PC-9 (cell line): ENCODE results near the gene GP2. TPM values are rescaled to one million over a fixed set of nuclear protein-coding genes. Genes with fewer than 3 reads are reported as not detected.

Source experiments
- Bru-seq: library from RNA; stranded (reverse); fragments of 400-500 nt; gene quantifications from one replicate; lab custom pipeline; 2021; lab: Mats Ljungman, UMichigan
- BruChase-seq, 2 experiments: library from RNA; stranded (reverse); fragments of 400-500 nt; gene quantifications; one replicate each; lab custom pipeline; 2021; lab: Mats Ljungman, UMichigan
- BruUV-seq: library from RNA; stranded (reverse); fragments of 400-500 nt; replicated peaks from 2 replicates; lab custom pipeline; 2021; lab: Mats Ljungman, UMichigan
- CTCF ChIA-PET: fragments of 300-600 bp; sonication (Branson Sonifier 250); formaldehyde crosslinking; loops from one replicate; lab custom pipeline; 2022; ENCODE audit warnings: antibody characterized with exemption; lab: Charles Lee
- POLR2A ChIA-PET: fragments of 300-600 bp; sonication (Branson Sonifier 250); formaldehyde crosslinking; loops from one replicate; lab custom pipeline; 2022; ENCODE audit warnings: antibody characterized with exemption; ENCODE audit not compliant: unreplicated experiment; lab: Charles Lee
- DNase-seq, 2 experiments: peaks; one replicate each; pipeline versions ENCODE4 v3.0.0 to v3.0.0-alpha.2; 2015 to 2022; ENCODE audit warnings: mixed read lengths in 1 of 2
- H2AFZ ChIP-seq: fragments of 200-600 bp; sonication (generic); 2 replicates; pipeline ENCODE4 v1.8.1; 2017; ENCODE audit warnings: antibody characterized with exemption
- H3F3A ChIP-seq: fragments of 200-600 bp; sonication (generic); 2 replicates; pipeline ENCODE4 v1.8.1; 2017; ENCODE audit warnings: antibody characterized with exemption, mild to moderate bottlenecking, low read depth; ENCODE audit not compliant: insufficient read depth
- H3K27ac ChIP-seq: fragments of 200-600 bp; sonication (generic); 2 replicates; pipeline ENCODE4 v1.6.1; 2016; ENCODE audit warnings: mixed run types
- H3K27me3 ChIP-seq: fragments of 200-600 bp; sonication (generic); 2 replicates; pipeline ENCODE4 v1.6.1; 2016; ENCODE audit warnings: low read depth, mixed run types; ENCODE audit not compliant: insufficient read depth
- H3K36me3 ChIP-seq: fragments of 200-600 bp; sonication (generic); 2 replicates; pipeline ENCODE4 v1.6.1; 2016; ENCODE audit warnings: low read depth, mixed run types
- H3K4me1 ChIP-seq: fragments of 200-600 bp; sonication (generic); replicated peaks from 2 replicates; pipeline ENCODE4 v1.6.1; 2016; ENCODE audit warnings: mixed run types; ENCODE audit not compliant: insufficient read depth
- H3K4me2 ChIP-seq: fragments of 200-600 bp; sonication (generic); 2 replicates; pipeline ENCODE4 v1.6.1; 2017; ENCODE audit warnings: mixed run types
- H3K4me3 ChIP-seq: fragments of 200-600 bp; sonication (generic); 2 replicates; pipeline ENCODE4 v1.6.1; 2016; ENCODE audit warnings: mixed run types
- H3K79me2 ChIP-seq: fragments of 200-600 bp; sonication (generic); 2 replicates; pipeline ENCODE4 v1.6.1; 2017; ENCODE audit warnings: low read depth, mixed run types
- H3K9me2 ChIP-seq: fragments of 200-600 bp; sonication (generic); 2 replicates; pipeline ENCODE4 v1.8.1; 2017; ENCODE audit warnings: mild to moderate bottlenecking; ENCODE audit not compliant: insufficient read depth
- H3K9me3 ChIP-seq: fragments of 200-600 bp; sonication (generic); 2 replicates; pipeline ENCODE4 v1.8.1; 2016; ENCODE audit warnings: low read depth; ENCODE audit not compliant: insufficient read depth
- H4K20me1 ChIP-seq: fragments of 200-600 bp; sonication (generic); 2 replicates; pipeline ENCODE4 v1.8.1; 2017; ENCODE audit not compliant: insufficient read depth
- EZH2 ChIP-seq: fragments of 200-600 bp; sonication (generic); IDR thresholded peaks from 2 replicates; pipeline ENCODE4 v1.8.0; 2017; ENCODE audit warnings: antibody characterized with exemption, low read depth
- intact Hi-C: fragments of 100-400 bp; cut with micrococcal nuclease; formaldehyde crosslinking; loops from one replicate; pipeline ENCODE4 v1.10.0; 2022; ENCODE audit not compliant: unreplicated experiment
- long read RNA-seq: library from polyadenylated mRNA; stranded (forward); transcript quantifications from one replicate; pipeline ENCODE4 v2.0.0, GENCODE V29; 2022
- total RNA-seq: library from RNA; stranded (reverse); gene quantifications from 2 replicates; pipeline ENCODE4 v1.2.3, GENCODE V29; 2021
- TF ChIP-seq, protein P1 (sequence below): fragments of 200-600 bp; sonication (generic); conservative IDR thresholded peaks from 2 replicates; pipeline ENCODE4 v1.6.1; 2017; ENCODE audit warnings: mixed run types, antibody characterized with exemption, mild to moderate bottlenecking, moderate library complexity

Gene GP2
- total RNA-seq (not detected in 2 replicates), Bru-seq, nascent RNA (not detected), BruChase-seq, experiment 1, labeled RNA remaining after a 2-hour chase (not detected), BruChase-seq, experiment 2, labeled RNA remaining after a 6-hour chase (not detected)
- long read RNA-seq, result 0 reads

DNA sequence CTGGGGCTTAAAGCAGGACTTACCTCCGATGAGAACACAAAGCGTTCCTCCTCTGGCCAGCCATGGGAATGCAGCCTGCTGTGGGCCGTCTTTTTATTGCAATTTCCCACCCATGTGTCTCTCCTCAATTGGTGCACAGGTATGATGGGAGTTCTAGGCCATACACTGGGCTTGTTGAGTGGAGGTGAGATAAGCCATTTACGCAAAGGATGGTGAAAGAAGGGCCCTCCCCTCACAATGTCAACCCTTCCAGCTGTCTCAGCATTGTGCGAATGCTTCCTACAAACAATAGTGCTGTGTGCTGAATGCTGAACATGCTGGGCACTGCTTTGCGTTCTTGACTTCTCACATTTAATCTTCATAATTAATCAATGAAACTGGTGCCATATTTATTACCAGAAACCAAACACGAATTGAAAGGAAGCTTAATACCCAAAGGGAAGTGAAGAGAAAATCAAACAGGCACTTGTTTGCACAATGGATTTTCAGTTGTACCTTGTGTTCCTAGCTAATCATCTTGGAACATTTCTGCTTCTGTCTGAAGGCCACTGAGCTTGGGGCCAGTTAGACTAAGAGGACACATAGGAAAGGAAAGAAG, at the start of gene GP2:
GP2 (minus strand) TSS at position 70 of the 598 bp plus-strand sequence. CDS start 1,082 bp downstream, outside the sequence.
- H3K4me2 ChIP-seq, result no peak within 1 kb of the TSS
- no peak for TF ChIP-seq EZH2
- TF ChIP-seq, protein P1, sequence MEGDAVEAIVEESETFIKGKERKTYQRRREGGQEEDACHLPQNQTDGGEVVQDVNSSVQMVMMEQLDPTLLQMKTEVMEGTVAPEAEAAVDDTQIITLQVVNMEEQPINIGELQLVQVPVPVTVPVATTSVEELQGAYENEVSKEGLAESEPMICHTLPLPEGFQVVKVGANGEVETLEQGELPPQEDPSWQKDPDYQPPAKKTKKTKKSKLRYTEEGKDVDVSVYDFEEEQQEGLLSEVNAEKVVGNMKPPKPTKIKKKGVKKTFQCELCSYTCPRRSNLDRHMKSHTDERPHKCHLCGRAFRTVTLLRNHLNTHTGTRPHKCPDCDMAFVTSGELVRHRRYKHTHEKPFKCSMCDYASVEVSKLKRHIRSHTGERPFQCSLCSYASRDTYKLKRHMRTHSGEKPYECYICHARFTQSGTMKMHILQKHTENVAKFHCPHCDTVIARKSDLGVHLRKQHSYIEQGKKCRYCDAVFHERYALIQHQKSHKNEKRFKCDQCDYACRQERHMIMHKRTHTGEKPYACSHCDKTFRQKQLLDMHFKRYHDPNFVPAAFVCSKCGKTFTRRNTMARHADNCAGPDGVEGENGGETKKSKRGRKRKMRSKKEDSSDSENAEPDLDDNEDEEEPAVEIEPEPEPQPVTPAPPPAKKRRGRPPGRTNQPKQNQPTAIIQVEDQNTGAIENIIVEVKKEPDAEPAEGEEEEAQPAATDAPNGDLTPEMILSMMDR, result no peak
- no TSS peak for BruUV-seq
- H4K20me1 ChIP-seq, result no peaks in the 10 kb centered on the region
- no peaks in the 10 kb centered on the region for H3K4me1 ChIP-seq
- H3K79me2 ChIP-seq, result no peaks in the 10 kb centered on the region
- CTCF ChIA-PET, result no interaction called here
- H3K9me3 ChIP-seq, result no peaks in the 10 kb centered on the region
- DNase-seq, result no peak
- H3K9me2 ChIP-seq, result no peaks in the 10 kb centered on the region
- intact Hi-C loops, result no loop called here
- no peak within 1 kb of the TSS for H3K4me3 ChIP-seq
- no peaks in the 10 kb centered on the region for H3F3A ChIP-seq
- no peaks in the 10 kb centered on the region for H3K36me3 ChIP-seq
- POLR2A ChIA-PET, result no interaction called here
- H3K27ac ChIP-seq, result no peak within 1 kb of the TSS
- no peak within 1 kb of the TSS for H2AFZ ChIP-seq
- H3K27me3 ChIP-seq, result peaks cover 11% of the 10 kb centered on the region; the same call in 1 of the 2 replicates

DNA sequence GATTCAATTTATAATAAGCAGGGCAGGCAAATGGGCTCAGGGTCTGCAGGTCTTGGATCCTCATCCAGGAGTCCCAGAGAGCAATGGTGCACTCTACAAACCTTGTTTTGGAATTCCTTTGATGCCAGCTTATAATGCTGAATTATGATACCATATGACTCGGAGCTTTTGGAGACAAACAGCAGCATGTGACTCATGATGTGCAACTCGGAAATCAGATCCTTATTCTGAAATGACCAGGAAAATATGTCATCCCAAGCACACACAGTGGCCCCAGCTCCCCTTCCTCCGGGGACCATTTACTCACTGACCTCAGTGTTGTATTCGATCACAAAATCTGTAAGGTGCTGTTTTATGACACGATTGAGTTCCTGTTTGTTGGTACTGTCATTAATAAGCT, 45.4 kb upstream of the GP2 start:
- Histone ChIP-seq H3F3A (no peaks in the 10 kb centered on the region), H3K9me2 (no peaks in the 10 kb centered on the region), H3K4me1 (no peaks in the 10 kb centered on the region), H3K79me2 (no peaks in the 10 kb centered on the region), H3K27ac (no peak overlapping the region), H3K36me3 (no peaks in the 10 kb centered on the region), H3K4me3 (no peak overlapping the region), H4K20me1 (no peaks in the 10 kb centered on the region), H3K9me3 (no peaks in the 10 kb centered on the region), H2AFZ (no peak overlapping the region), H3K4me2 (no peak overlapping the region), H3K27me3 (no peaks in the 10 kb centered on the region)
- no TSS peak for BruUV-seq
- DNase-seq, result no peak
- intact Hi-C loops, result no loop called here
- CTCF ChIA-PET, result no interaction called here
- TF ChIP-seq, protein P1, result no peak
- TF ChIP-seq EZH2, result no peak
- POLR2A ChIA-PET, result no interaction called here

DNA sequence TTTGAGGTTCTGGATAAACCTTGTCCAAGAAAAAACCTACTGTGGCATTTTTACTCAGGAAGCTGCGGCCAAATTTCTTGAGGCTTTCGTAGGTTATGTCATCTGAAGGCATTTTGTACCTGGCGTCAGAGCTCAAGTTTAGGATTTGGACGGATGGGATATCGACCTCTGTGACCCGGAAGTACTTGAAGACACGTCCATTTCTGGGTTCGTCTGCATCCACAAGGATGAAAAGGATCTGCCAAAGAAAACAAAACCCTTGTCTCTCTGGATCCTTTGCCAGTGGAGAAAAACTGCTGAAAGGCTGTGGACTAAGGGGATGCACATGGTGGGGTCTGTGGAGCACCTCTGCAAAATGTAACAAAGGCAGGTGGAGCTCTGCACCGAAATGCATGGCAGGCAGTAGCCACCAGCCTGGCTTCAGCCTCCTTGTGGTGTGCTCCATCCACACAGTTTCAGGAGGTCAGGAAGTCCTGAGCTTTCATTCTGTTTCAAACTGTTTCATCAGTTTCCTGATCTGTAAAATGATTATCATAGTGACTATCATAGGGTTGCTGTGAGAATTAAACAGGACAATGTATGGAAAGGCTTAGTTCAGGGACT, 42.2 kb upstream of the GP2 start:
- DNase-seq, result no peak
- intact Hi-C loops, result no loop called here
- H3K4me3 ChIP-seq, result no peak overlapping the region
- no peaks in the 10 kb centered on the region for H3K9me3 ChIP-seq
- no peaks in the 10 kb centered on the region for H3K4me1 ChIP-seq
- H3F3A ChIP-seq, result no peaks in the 10 kb centered on the region
- H3K79me2 ChIP-seq, result no peaks in the 10 kb centered on the region
- H3K27ac ChIP-seq, result no peak overlapping the region
- TF ChIP-seq EZH2, result no peak
- TF ChIP-seq, protein P1, result no peak
- ChIA-PET POLR2A (no interaction called here), CTCF (no interaction called here)
- no peak overlapping the region for H3K4me2 ChIP-seq
- no TSS peak for BruUV-seq
- no peak overlapping the region for H2AFZ ChIP-seq
- no peaks in the 10 kb centered on the region for H3K9me2 ChIP-seq
- no peaks in the 10 kb centered on the region for H4K20me1 ChIP-seq
- H3K36me3 ChIP-seq, result no peaks in the 10 kb centered on the region
- no peaks in the 10 kb centered on the region; the same call in 1 of the 2 replicates for H3K27me3 ChIP-seq
